HepG2 (cell line): ENCODE measurements around the gene DDAH2. TPM values are rescaled to one million over a fixed set of nuclear protein-coding genes. Genes with fewer than 3 reads are reported as not detected.

Experiments
- FOXO1 ChIP-seq: sonication (generic); formaldehyde crosslinking; IDR thresholded peaks from 2 replicates; pipeline ENCODE4 v1.4.0; 2020; ENCODE audit warnings: missing genetic modification reagents
- GFI1 ChIP-seq: sonication (generic); formaldehyde crosslinking; IDR thresholded peaks from 2 replicates; pipeline ENCODE4 v1.5.0; 2020; ENCODE audit warnings: missing genetic modification reagents, mild to moderate bottlenecking, borderline replicate concordance
- HDAC6 ChIP-seq: fragments of 200-600 bp; sonication (generic); IDR thresholded peaks from 2 replicates; pipeline ENCODE4 v1.7.0; 2017; ENCODE audit warnings: mild to moderate bottlenecking, antibody characterized with exemption, low read length, low read depth
- MTF2 ChIP-seq: sonication (generic); formaldehyde crosslinking; IDR thresholded peaks from 2 replicates; pipeline ENCODE4 v1.5.0; 2020; ENCODE audit warnings: missing genetic modification reagents, borderline replicate concordance
- SALL1 ChIP-seq: sonication (generic); formaldehyde crosslinking; IDR thresholded peaks from 2 replicates; pipeline ENCODE4 v1.8.0; 2022; ENCODE audit warnings: mild to moderate bottlenecking, missing genetic modification reagents
- TGIF2 ChIP-seq: IDR thresholded peaks from 2 replicates; pipeline ENCODE4 v1.6.1; 2016; ENCODE audit warnings: control low read depth, missing compliant biosample characterization
- ZFP82 ChIP-seq: sonication (generic); formaldehyde crosslinking; IDR thresholded peaks from 2 replicates; pipeline ENCODE4 v1.5.1; 2020; ENCODE audit warnings: mild to moderate bottlenecking, missing genetic modification reagents, borderline replicate concordance
- ZKSCAN1 ChIP-seq: fragments of 150-350 bp; IDR thresholded peaks from 2 replicates; pipeline ENCODE4 v1.6.1; 2014; ENCODE audit warnings: low read length
- ZNF256 ChIP-seq: sonication (generic); formaldehyde crosslinking; conservative IDR thresholded peaks from 2 replicates; pipeline ENCODE4 v1.4.0; 2020; ENCODE audit warnings: missing genetic modification reagents
- ZNF430 ChIP-seq: sonication (generic); formaldehyde crosslinking; IDR thresholded peaks from 2 replicates; pipeline ENCODE4 v1.9.0; 2021; ENCODE audit warnings: mild to moderate bottlenecking, missing genetic modification reagents
- ZNF546 ChIP-seq: sonication (generic); formaldehyde crosslinking; conservative IDR thresholded peaks from 2 replicates; pipeline ENCODE4 v1.8.1; 2023; ENCODE audit warnings: mild to moderate bottlenecking, missing genetic modification reagents
- polyA plus RNA-seq, 8 experiments: library from polyadenylated mRNA; depleted of rRNA in 3 of 8; stranded (reverse) in 7 of 8; unstranded in 1 of 8; fragments of >200 nt; fragmentation: Illumina TruSeq in 4 of 8; extraction: Trizol in 4 of 8; gene quantifications; 2 replicates each; pipeline versions ENCODE4 v1.2.1 to v1.2.3, GENCODE V29; 2011 to 2016; ENCODE audit warnings: low read depth in 4 of 8, missing spikeins in 1 of 8, mixed read lengths in 1 of 8; ENCODE audit not compliant: insufficient read depth in 1 of 8
- total RNA-seq, 5 experiments: library from RNA; depleted of rRNA; stranded (reverse); fragments of >200 nt; fragmentation: Illumina TruSeq; extraction: Trizol; gene quantifications; 2 replicates each; pipeline ENCODE4 v1.2.3, GENCODE V29; 2016; ENCODE audit warnings: low read depth in 1 of 5
- TF ChIP-seq, protein P1 (sequence below): sonication (generic); formaldehyde crosslinking; IDR thresholded peaks from 2 replicates; pipeline ENCODE4 v1.5.1; 2020; ENCODE audit warnings: mild to moderate bottlenecking, missing genetic modification reagents, borderline replicate concordance
- TF ChIP-seq, protein P2 (sequence below): sonication (generic); formaldehyde crosslinking; IDR thresholded peaks from 2 replicates; pipeline ENCODE4 v1.8.0; 2022; ENCODE audit warnings: missing genetic modification reagents, mild to moderate bottlenecking, inconsistent platforms, borderline replicate concordance
- TF ChIP-seq, protein P3 (sequence below): IDR thresholded peaks from 2 replicates; pipeline ENCODE4 v1.6.1; 2016; ENCODE audit warnings: mild to moderate bottlenecking
- TF ChIP-seq, protein P4 (sequence below): sonication (generic); formaldehyde crosslinking; IDR thresholded peaks from 2 replicates; pipeline ENCODE4 v1.5.0; 2020; ENCODE audit warnings: mild to moderate bottlenecking, missing genetic modification reagents
- TF ChIP-seq, protein P5 (sequence below): sonication (generic); formaldehyde crosslinking; IDR thresholded peaks from 2 replicates; pipeline ENCODE4 v1.8.0; 2023; ENCODE audit warnings: mild to moderate bottlenecking, missing genetic modification reagents

Gene DDAH2
- total and polyA plus RNA-seq, 2 of the 13 experiments (the other 11 are each of a cell fraction or from before 2014, with no cell fraction given) = 16.4 to 21.1 TPM

DNA sequence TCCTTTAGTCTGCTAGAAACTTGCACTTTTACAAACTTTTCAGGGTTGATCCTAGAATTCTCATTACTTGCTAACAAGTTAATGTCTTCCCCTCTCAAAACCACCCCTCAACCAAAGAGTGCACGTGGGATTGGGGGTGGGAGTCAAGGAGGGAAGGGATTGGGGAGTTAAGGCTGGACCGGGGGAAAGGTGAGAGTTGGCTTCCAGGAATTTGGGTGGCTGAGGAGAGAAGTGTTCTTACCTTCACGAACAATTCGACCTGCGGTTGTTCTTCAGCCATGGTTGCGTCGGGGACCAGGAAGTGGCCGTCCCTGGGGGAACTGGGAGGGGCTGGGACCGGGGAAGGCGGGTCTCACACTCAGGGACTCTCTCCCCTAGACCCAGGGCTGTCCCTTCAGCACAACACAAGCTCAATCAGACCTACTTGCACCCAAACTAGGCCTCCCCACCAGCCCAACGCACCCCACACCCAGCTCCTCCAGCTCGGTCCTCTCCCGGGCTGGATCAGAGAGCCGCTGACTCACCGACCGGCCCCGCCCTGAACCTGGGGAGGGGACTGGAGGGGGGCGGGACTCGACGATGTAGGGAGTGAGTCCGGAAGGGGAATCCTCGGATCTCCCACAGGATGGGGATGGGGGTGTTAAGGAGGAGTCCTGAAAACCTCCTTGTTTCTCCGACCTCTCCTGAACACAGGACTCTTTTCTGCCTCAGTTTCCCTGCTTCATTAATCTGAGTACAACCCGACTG, 7.1 kb upstream of the DDAH2 start, which contains the start of gene CLIC1 (continued):
- TF ChIP-seq, protein P1, sequence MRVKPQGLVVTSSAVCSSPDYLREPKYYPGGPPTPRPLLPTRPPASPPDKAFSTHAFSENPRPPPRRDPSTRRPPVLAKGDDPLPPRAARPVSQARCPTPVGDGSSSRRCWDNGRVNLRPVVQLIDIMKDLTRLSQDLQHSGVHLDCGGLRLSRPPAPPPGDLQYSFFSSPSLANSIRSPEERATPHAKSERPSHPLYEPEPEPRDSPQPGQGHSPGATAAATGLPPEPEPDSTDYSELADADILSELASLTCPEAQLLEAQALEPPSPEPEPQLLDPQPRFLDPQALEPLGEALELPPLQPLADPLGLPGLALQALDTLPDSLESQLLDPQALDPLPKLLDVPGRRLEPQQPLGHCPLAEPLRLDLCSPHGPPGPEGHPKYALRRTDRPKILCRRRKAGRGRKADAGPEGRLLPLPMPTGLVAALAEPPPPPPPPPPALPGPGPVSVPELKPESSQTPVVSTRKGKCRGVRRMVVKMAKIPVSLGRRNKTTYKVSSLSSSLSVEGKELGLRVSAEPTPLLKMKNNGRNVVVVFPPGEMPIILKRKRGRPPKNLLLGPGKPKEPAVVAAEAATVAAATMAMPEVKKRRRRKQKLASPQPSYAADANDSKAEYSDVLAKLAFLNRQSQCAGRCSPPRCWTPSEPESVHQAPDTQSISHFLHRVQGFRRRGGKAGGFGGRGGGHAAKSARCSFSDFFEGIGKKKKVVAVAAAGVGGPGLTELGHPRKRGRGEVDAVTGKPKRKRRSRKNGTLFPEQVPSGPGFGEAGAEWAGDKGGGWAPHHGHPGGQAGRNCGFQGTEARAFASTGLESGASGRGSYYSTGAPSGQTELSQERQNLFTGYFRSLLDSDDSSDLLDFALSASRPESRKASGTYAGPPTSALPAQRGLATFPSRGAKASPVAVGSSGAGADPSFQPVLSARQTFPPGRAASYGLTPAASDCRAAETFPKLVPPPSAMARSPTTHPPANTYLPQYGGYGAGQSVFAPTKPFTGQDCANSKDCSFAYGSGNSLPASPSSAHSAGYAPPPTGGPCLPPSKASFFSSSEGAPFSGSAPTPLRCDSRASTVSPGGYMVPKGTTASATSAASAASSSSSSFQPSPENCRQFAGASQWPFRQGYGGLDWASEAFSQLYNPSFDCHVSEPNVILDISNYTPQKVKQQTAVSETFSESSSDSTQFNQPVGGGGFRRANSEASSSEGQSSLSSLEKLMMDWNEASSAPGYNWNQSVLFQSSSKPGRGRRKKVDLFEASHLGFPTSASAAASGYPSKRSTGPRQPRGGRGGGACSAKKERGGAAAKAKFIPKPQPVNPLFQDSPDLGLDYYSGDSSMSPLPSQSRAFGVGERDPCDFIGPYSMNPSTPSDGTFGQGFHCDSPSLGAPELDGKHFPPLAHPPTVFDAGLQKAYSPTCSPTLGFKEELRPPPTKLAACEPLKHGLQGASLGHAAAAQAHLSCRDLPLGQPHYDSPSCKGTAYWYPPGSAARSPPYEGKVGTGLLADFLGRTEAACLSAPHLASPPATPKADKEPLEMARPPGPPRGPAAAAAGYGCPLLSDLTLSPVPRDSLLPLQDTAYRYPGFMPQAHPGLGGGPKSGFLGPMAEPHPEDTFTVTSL (CRISPR knock-in tag) = 0 out of 2 replicates have a peak, but pooled peaks have one; percentile 21
- TF ChIP-seq FOXO1 (peak; percentile 46; the same call in 1 of the 2 replicates), ZNF546 (CRISPR knock-in tag) (peak; percentile 91), ZNF256 (CRISPR knock-in tag) (0 out of 2 replicates have a peak, but pooled peaks have one; percentile 21), HDAC6 (no peak), ZNF430 (peak; percentile 67; the same call in 1 of the 2 replicates), SALL1 (CRISPR knock-in tag) (peak; percentile 71), TGIF2 (CRISPR knock-in tag) (peak; percentile 91), MTF2 (CRISPR knock-in tag) (0 out of 2 replicates have a peak, but pooled peaks have one; percentile 91), ZFP82 (CRISPR knock-in tag) (no peak; the same call in 1 of the 2 replicates), ZKSCAN1 (no peak), GFI1 (CRISPR knock-in tag) (no peak)
- TF ChIP-seq, protein P2, sequence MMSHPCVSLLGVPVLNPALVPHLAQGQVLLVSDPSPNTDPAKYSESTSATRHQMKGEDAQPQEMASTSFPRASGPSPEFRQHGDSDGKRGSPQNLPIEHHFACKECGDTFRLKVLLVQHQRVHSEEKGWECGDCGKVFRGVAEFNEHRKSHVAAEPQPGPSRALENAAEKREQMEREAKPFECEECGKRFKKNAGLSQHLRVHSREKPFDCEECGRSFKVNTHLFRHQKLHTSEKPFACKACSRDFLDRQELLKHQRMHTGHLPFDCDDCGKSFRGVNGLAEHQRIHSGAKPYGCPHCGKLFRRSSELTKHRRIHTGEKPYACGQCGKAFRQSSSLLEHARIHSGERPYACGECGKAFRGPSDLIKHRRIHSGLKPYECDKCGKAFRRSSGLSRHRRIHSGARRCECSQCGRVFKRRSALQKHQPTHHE (CRISPR knock-in tag) = peak; percentile 62; the same call in 1 of the 2 replicates
- TF ChIP-seq, protein P3, sequence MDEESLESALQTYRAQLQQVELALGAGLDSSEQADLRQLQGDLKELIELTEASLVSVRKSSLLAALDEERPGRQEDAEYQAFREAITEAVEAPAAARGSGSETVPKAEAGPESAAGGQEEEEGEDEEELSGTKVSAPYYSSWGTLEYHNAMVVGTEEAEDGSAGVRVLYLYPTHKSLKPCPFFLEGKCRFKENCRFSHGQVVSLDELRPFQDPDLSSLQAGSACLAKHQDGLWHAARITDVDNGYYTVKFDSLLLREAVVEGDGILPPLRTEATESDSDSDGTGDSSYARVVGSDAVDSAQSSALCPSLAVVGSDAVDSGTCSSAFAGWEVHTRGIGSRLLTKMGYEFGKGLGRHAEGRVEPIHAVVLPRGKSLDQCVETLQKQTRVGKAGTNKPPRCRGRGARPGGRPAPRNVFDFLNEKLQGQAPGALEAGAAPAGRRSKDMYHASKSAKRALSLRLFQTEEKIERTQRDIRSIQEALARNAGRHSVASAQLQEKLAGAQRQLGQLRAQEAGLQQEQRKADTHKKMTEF = peak; percentile 93
- TF ChIP-seq, protein P4, sequence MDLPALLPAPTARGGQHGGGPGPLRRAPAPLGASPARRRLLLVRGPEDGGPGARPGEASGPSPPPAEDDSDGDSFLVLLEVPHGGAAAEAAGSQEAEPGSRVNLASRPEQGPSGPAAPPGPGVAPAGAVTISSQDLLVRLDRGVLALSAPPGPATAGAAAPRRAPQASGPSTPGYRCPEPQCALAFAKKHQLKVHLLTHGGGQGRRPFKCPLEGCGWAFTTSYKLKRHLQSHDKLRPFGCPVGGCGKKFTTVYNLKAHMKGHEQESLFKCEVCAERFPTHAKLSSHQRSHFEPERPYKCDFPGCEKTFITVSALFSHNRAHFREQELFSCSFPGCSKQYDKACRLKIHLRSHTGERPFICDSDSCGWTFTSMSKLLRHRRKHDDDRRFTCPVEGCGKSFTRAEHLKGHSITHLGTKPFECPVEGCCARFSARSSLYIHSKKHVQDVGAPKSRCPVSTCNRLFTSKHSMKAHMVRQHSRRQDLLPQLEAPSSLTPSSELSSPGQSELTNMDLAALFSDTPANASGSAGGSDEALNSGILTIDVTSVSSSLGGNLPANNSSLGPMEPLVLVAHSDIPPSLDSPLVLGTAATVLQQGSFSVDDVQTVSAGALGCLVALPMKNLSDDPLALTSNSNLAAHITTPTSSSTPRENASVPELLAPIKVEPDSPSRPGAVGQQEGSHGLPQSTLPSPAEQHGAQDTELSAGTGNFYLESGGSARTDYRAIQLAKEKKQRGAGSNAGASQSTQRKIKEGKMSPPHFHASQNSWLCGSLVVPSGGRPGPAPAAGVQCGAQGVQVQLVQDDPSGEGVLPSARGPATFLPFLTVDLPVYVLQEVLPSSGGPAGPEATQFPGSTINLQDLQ (CRISPR knock-in tag) = no peak
- TF ChIP-seq, protein P5, sequence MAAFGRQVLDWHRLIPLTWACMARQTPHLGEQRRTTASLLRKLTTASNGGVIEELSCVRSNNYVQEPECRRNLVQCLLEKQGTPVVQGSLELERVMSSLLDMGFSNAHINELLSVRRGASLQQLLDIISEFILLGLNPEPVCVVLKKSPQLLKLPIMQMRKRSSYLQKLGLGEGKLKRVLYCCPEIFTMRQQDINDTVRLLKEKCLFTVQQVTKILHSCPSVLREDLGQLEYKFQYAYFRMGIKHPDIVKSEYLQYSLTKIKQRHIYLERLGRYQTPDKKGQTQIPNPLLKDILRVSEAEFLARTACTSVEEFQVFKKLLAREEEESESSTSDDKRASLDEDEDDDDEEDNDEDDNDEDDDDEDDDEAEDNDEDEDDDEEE (CRISPR knock-in tag) = no peak; the same call in 1 of the 2 replicates
